H1 (cell line): ENCODE measurements around the gene FIZ1.

Source experiments
- CHD1 ChIP-seq: IDR thresholded peaks from 2 replicates; pipeline ENCODE4 v1.6.1; 2012; ENCODE audit warnings: low read depth, low read length, improper control_type of control experiment
- EGR1 ChIP-seq: IDR thresholded peaks from 2 replicates; pipeline ENCODE4 v1.6.1; 2011; ENCODE audit warnings: low read depth, low read length, borderline replicate concordance
- KDM5A ChIP-seq: fragments of 200-600 bp; IDR thresholded peaks from 2 replicates; pipeline ENCODE4 v1.7.1; 2012; ENCODE audit warnings: mild to moderate bottlenecking, low read length, inconsistent platforms, mixed read lengths
- MAFK ChIP-seq: IDR thresholded peaks from 2 replicates; pipeline ENCODE4 v1.6.1; 2012; ENCODE audit warnings: low read depth, mild to moderate bottlenecking, improper control_type of control experiment, low read length
- NRF1 ChIP-seq: IDR thresholded peaks from 2 replicates; pipeline ENCODE4 v1.6.1; 2011; ENCODE audit warnings: mild to moderate bottlenecking, low read depth, low read length, improper control_type of control experiment
- POLR2A ChIP-seq, 2 experiments: IDR thresholded peaks; 1 replicate in 1 of 2; 2 replicates in 1 of 2; pipeline ENCODE4 v1.6.1; 2011; ENCODE audit warnings: low read depth in 2 of 2, low read length in 2 of 2, mild to moderate bottlenecking in 2 of 2; ENCODE audit errors: control extremely low read depth in 1 of 2
- POLR2AphosphoS5 ChIP-seq: IDR thresholded peaks from 2 replicates; pipeline ENCODE4 v1.6.1; 2011; ENCODE audit warnings: low read depth, low read length
- SIRT6 ChIP-seq: IDR thresholded peaks from one replicate; pipeline ENCODE4 v1.7.1; 2012; ENCODE audit warnings: low read length, inconsistent platforms
- TAF7 ChIP-seq: optimal IDR thresholded peaks from 2 replicates; pipeline ENCODE3; 2011; ENCODE audit warnings: low read depth, mild to moderate bottlenecking, inconsistent platforms, low read length, moderate library complexity, borderline replicate concordance
- TBP ChIP-seq: IDR thresholded peaks from 2 replicates; pipeline ENCODE4 v1.6.1; 2011; ENCODE audit warnings: low read depth, low read length, improper control_type of control experiment
- USF2 ChIP-seq: IDR thresholded peaks from 2 replicates; pipeline ENCODE4 v1.6.1; 2011; ENCODE audit warnings: low read length, improper control_type of control experiment
- YY1 ChIP-seq: IDR thresholded peaks from 2 replicates; pipeline ENCODE4 v1.6.1; 2011; ENCODE audit warnings: low read depth, mild to moderate bottlenecking, low read length
- TF ChIP-seq, protein P1 (sequence below), 3 experiments: IDR thresholded peaks; 1 replicate in 2 of 3; 2 replicates in 1 of 3; pipeline versions ENCODE4 v1.5.1 to v1.6.1; 2011; ENCODE audit warnings: low read length in 3 of 3, mild to moderate bottlenecking in 3 of 3, inconsistent platforms in 2 of 3, low read depth in 1 of 3, moderate library complexity in 1 of 3; ENCODE audit not compliant: insufficient read depth in 1 of 3; ENCODE audit errors: control extremely low read depth in 1 of 3

- TF ChIP-seq, protein P1, sequence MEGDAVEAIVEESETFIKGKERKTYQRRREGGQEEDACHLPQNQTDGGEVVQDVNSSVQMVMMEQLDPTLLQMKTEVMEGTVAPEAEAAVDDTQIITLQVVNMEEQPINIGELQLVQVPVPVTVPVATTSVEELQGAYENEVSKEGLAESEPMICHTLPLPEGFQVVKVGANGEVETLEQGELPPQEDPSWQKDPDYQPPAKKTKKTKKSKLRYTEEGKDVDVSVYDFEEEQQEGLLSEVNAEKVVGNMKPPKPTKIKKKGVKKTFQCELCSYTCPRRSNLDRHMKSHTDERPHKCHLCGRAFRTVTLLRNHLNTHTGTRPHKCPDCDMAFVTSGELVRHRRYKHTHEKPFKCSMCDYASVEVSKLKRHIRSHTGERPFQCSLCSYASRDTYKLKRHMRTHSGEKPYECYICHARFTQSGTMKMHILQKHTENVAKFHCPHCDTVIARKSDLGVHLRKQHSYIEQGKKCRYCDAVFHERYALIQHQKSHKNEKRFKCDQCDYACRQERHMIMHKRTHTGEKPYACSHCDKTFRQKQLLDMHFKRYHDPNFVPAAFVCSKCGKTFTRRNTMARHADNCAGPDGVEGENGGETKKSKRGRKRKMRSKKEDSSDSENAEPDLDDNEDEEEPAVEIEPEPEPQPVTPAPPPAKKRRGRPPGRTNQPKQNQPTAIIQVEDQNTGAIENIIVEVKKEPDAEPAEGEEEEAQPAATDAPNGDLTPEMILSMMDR (IDR thresholded peaks at IDR 0.05; ENCODE audit: control extremely low read depth in 1 of 3, insufficient read depth in 1 of 3, low read depth in 1 of 3, low read length in 3 of 3) = no peak
- TF ChIP-seq TAF7 (no peak), SIRT6 (no peak), USF2 (no peak), MAFK (no peak), YY1 (no peak), KDM5A (no peak), POLR2AphosphoS5 (no peak), POLR2A (IDR thresholded peaks at IDR 0.05; ENCODE audit: control extremely low read depth in 1 of 2, low read depth in 2 of 2, low read length in 2 of 2) (no peak), NRF1 (no peak), EGR1 (no peak), TBP (no peak), CHD1 (no peak)
Measured at GRCh38 chr19:55559684-55560083, 39.6 kb downstream of the FIZ1 start.
